ENCODE data around the gene BPIFB1. TPM values are rescaled to one million over a fixed set of nuclear protein-coding genes. Genes with fewer than 3 reads are reported as not detected.

BPIFB1 gene
- total RNA-seq, 1 donor from 2014 or later: not detected

- no peak for DNase-seq (ENCODE audit: low spot score in 2 of 2, unreplicated experiment in 2 of 2)
- no peak for TF ChIP-seq CTCF (IDR thresholded peaks at IDR 0.05; ENCODE audit: unreplicated experiment)
- no peaks in the 10 kb centered on the region for H3K9me3 Mint-ChIP-seq
- H3K4me1 Mint-ChIP-seq: no peaks in the 10 kb centered on the region
- no peak overlapping the region for H3K4me3 Mint-ChIP-seq
- H3K36me3 Mint-ChIP-seq: no peaks in the 10 kb centered on the region
- H3K27ac Mint-ChIP-seq: no peak overlapping the region
- peaks cover 32% of the 10 kb centered on the region for H3K27me3 Mint-ChIP-seq (ENCODE audit: low read depth)
These were observed 34.5 kb downstream of the BPIFB1 start for GRCh38 chr20:33317424-33318095.

- Mint-ChIP-seq H3K27me3 (ENCODE audit: low read depth) (peaks cover 35% of the 10 kb centered on the region), H3K27ac (no peak overlapping the region), H3K4me3 (no peak overlapping the region), H3K36me3 (no peaks in the 10 kb centered on the region), H3K9me3 (no peaks in the 10 kb centered on the region), H3K4me1 (no peaks in the 10 kb centered on the region)
- DNase-seq (ENCODE audit: low spot score in 2 of 2, unreplicated experiment in 2 of 2): no peak
- TF ChIP-seq CTCF (IDR thresholded peaks at IDR 0.05; ENCODE audit: unreplicated experiment): no peak
These were observed 35.0 kb downstream of the BPIFB1 start for GRCh38 chr20:33318096-33318429.

GRCh38 chr20:33320006-33320405 lies 37.0 kb downstream of the BPIFB1 start:
- DNase-seq (ENCODE audit: low spot score in 2 of 2, unreplicated experiment in 2 of 2): no peak
- no peaks in the 10 kb centered on the region for H3K36me3 Mint-ChIP-seq
- no peak overlapping the region for H3K27ac Mint-ChIP-seq
- no peak overlapping the region for H3K4me3 Mint-ChIP-seq
- no peaks in the 10 kb centered on the region for H3K4me1 Mint-ChIP-seq
- H3K9me3 Mint-ChIP-seq: no peaks in the 10 kb centered on the region
- peaks cover 39% of the 10 kb centered on the region for H3K27me3 Mint-ChIP-seq (ENCODE audit: low read depth)
- no peak for TF ChIP-seq CTCF (IDR thresholded peaks at IDR 0.05; ENCODE audit: unreplicated experiment)

- Mint-ChIP-seq H3K4me1 (no peaks in the 10 kb centered on the region), H3K27me3 (ENCODE audit: low read depth) (peaks cover 36% of the 10 kb centered on the region), H3K9me3 (no peaks in the 10 kb centered on the region)
These were observed 39.4 kb downstream of the BPIFB1 start for GRCh38 chr20:33322456-33322855.

GRCh38 chr20:33323236-33323635 lies 40.2 kb downstream of the BPIFB1 start:
- H3K36me3 Mint-ChIP-seq: no peaks in the 10 kb centered on the region
- H3K4me3 Mint-ChIP-seq: no peak overlapping the region
- DNase-seq (ENCODE audit: low spot score in 2 of 2, unreplicated experiment in 2 of 2): no peak
- peaks cover 39% of the 10 kb centered on the region for H3K27me3 Mint-ChIP-seq (ENCODE audit: low read depth)
- H3K4me1 Mint-ChIP-seq: no peaks in the 10 kb centered on the region
- TF ChIP-seq CTCF (IDR thresholded peaks at IDR 0.05; ENCODE audit: unreplicated experiment): no peak
- H3K27ac Mint-ChIP-seq: no peak overlapping the region
- H3K9me3 Mint-ChIP-seq: no peaks in the 10 kb centered on the region

More at GRCh38 chr20:33322456-33322855, 39.4 kb downstream of the BPIFB1 start:
- H3K4me3 Mint-ChIP-seq: no peak overlapping the region
- no peak overlapping the region for H3K27ac Mint-ChIP-seq
- no peaks in the 10 kb centered on the region for H3K36me3 Mint-ChIP-seq
- DNase-seq (ENCODE audit: low spot score in 2 of 2, unreplicated experiment in 2 of 2): no peak
- TF ChIP-seq CTCF (IDR thresholded peaks at IDR 0.05; ENCODE audit: unreplicated experiment): no peak

GRCh38 chr20:33325350-33325749 lies 42.3 kb downstream of the BPIFB1 start:
- H3K36me3 Mint-ChIP-seq: no peaks in the 10 kb centered on the region
- H3K27me3 Mint-ChIP-seq (ENCODE audit: low read depth): peaks cover 36% of the 10 kb centered on the region
- H3K4me3 Mint-ChIP-seq: no peak overlapping the region
- no peak overlapping the region for H3K27ac Mint-ChIP-seq
- no peaks in the 10 kb centered on the region for H3K9me3 Mint-ChIP-seq
- H3K4me1 Mint-ChIP-seq: no peaks in the 10 kb centered on the region
- no peak for TF ChIP-seq CTCF (IDR thresholded peaks at IDR 0.05; ENCODE audit: unreplicated experiment)
- no peak for DNase-seq (ENCODE audit: low spot score in 2 of 2, unreplicated experiment in 2 of 2)
